GM23338 (cell line): ENCODE results near the gene DST. TPM values are rescaled to one million over a fixed set of nuclear protein-coding genes. Genes with fewer than 3 reads are reported as not detected.
A peak's percentile ranks its signal among the peaks of the same experiment; 100 is the strongest.

Experiments used
- ATAC-seq: fragments of 200-7000 bp; cut with Tn5 transposase; 3 replicates; pipeline ENCODE4 v1.9.1; 2020
- DNase-seq: peaks from one replicate; pipeline ENCODE4 v3.0.0-alpha.2; 2015; ENCODE audit warnings: low spot score
- H2AFZ ChIP-seq: fragments of 200-600 bp; sonication (generic); 2 replicates; pipeline ENCODE4 v1.8.0; 2016; ENCODE audit warnings: antibody characterized with exemption, mild to moderate bottlenecking, moderate library complexity
- H3F3A ChIP-seq: fragments of 200-600 bp; sonication (generic); replicated peaks from 2 replicates; pipeline ENCODE4 v1.8.0; 2017; ENCODE audit warnings: antibody characterized with exemption, mixed run types, low read depth
- H3K27ac ChIP-seq: fragments of 200-600 bp; sonication (generic); 2 replicates; pipeline ENCODE4 v1.6.1; 2016; ENCODE audit warnings: low read depth
- H3K27me3 ChIP-seq: fragments of 200-600 bp; sonication (generic); 2 replicates; pipeline ENCODE4 v1.8.0; 2016; ENCODE audit warnings: mild to moderate bottlenecking, mixed run types, moderate library complexity; ENCODE audit not compliant: insufficient read depth
- H3K36me3 ChIP-seq: fragments of 200-600 bp; sonication (generic); 2 replicates; pipeline ENCODE4 v1.8.0; 2016; ENCODE audit warnings: mild to moderate bottlenecking; ENCODE audit not compliant: insufficient read depth
- H3K4me1 ChIP-seq: fragments of 200-600 bp; sonication (generic); 2 replicates; pipeline ENCODE4 v1.8.0; 2016; ENCODE audit warnings: mild to moderate bottlenecking, moderate library complexity; ENCODE audit not compliant: insufficient read depth
- H3K4me2 ChIP-seq: fragments of 200-600 bp; sonication (generic); 2 replicates; pipeline ENCODE4 v1.7.1; 2017; ENCODE audit warnings: mixed run types
- H3K4me3 ChIP-seq: fragments of 200-600 bp; sonication (generic); 2 replicates; pipeline ENCODE4 v1.6.1; 2016; ENCODE audit warnings: mixed run types
- H3K79me2 ChIP-seq: fragments of 200-600 bp; sonication (generic); replicated peaks from 2 replicates; pipeline ENCODE4 v1.8.0; 2017; ENCODE audit warnings: mild to moderate bottlenecking; ENCODE audit not compliant: insufficient read depth
- H3K9me2 ChIP-seq: fragments of 200-600 bp; sonication (generic); 2 replicates; pipeline ENCODE4 v1.8.0; 2017; ENCODE audit not compliant: insufficient read depth
- H4K20me1 ChIP-seq: fragments of 200-600 bp; sonication (generic); replicated peaks from 2 replicates; pipeline ENCODE4 v1.8.0; 2017; ENCODE audit warnings: mild to moderate bottlenecking; ENCODE audit not compliant: insufficient read depth
- H3K27ac Mint-ChIP-seq: 2 replicates; pipeline ENCODE4 v1.8.0; 2020; ENCODE audit warnings: inconsistent platforms, mild to moderate bottlenecking, moderate library complexity, mixed read lengths
- H3K27me3 Mint-ChIP-seq: 3 replicates; pipeline ENCODE4 v1.8.0; 2022; ENCODE audit warnings: low read depth, mild to moderate bottlenecking, moderate library complexity, mixed read lengths, inconsistent platforms; ENCODE audit not compliant: insufficient read depth, poor library complexity
- H3K36me3 Mint-ChIP-seq: 3 replicates; pipeline ENCODE4 v1.8.0; 2021; ENCODE audit warnings: low read depth, mild to moderate bottlenecking, inconsistent platforms, moderate library complexity, mixed read lengths
- H3K4me1 Mint-ChIP-seq: 3 replicates; pipeline ENCODE4 v1.8.0; 2020; ENCODE audit warnings: mild to moderate bottlenecking, inconsistent platforms, mixed read lengths
- H3K4me3 Mint-ChIP-seq: 3 replicates; pipeline ENCODE4 v1.8.0; 2021; ENCODE audit warnings: moderate library complexity, mild to moderate bottlenecking, inconsistent platforms, mixed read lengths
- H3K9me3 Mint-ChIP-seq: 3 replicates; pipeline ENCODE4 v1.8.0; 2020; ENCODE audit warnings: moderate library complexity, mild to moderate bottlenecking, inconsistent platforms, mixed read lengths
- EZH2 ChIP-seq: fragments of 200-600 bp; sonication (generic); IDR thresholded peaks from one replicate; pipeline ENCODE4 v1.8.0; 2017; ENCODE audit warnings: antibody characterized with exemption, mild to moderate bottlenecking, low read depth; ENCODE audit not compliant: unreplicated experiment
- EZH2phosphoT487 ChIP-seq: fragments of 200-600 bp; sonication (generic); IDR thresholded peaks from one replicate; pipeline ENCODE4 v1.8.1; 2018; ENCODE audit warnings: antibody characterized with exemption; ENCODE audit not compliant: unreplicated experiment
- JUNB ChIP-seq: IDR thresholded peaks from one replicate; pipeline ENCODE4 v1.6.1; 2016; ENCODE audit warnings: antibody characterized with exemption; ENCODE audit not compliant: unreplicated experiment
- NANOG ChIP-seq: IDR thresholded peaks from 2 replicates; pipeline ENCODE4 v1.6.1; 2016; ENCODE audit warnings: antibody characterized with exemption, borderline replicate concordance
- POLR2AphosphoS5 ChIP-seq: IDR thresholded peaks from 2 replicates; pipeline ENCODE4 v1.6.1; 2016; ENCODE audit warnings: antibody characterized with exemption, low read depth
- STAT1 ChIP-seq: IDR thresholded peaks from one replicate; pipeline ENCODE4 v1.6.1; 2016; ENCODE audit warnings: antibody characterized with exemption; ENCODE audit not compliant: unreplicated experiment
- ZNF114 ChIP-seq: fragments of 250-450 bp; sonication (Bioruptor Pico); IDR thresholded peaks from 2 replicates; pipeline ENCODE4 v1.5.0; 2020; ENCODE audit warnings: mild to moderate bottlenecking, moderate library complexity
- ZNF331 ChIP-seq: fragments of 250-450 bp; sonication (Bioruptor Pico); IDR thresholded peaks from 2 replicates; pipeline ENCODE4 v1.5.0; 2020; ENCODE audit warnings: low read depth, mild to moderate bottlenecking, moderate library complexity
- polyA plus RNA-seq: library from polyadenylated mRNA; unstranded; fragments of >200 nt; fragmentation: Nextera tagmentation; extraction: Ambion mirVana; gene quantifications from 2 replicates; pipeline ENCODE4 v1.2.1, GENCODE V29; 2016
- total RNA-seq: library from RNA; depleted of rRNA; stranded (reverse); fragments of >200 nt; shearing (Covaris generic); gene quantifications from 2 replicates; pipeline ENCODE4 v1.2.3, GENCODE V29; 2014
- TF ChIP-seq, protein P1 (sequence below): IDR thresholded peaks from one replicate; pipeline ENCODE4 v1.6.1; 2018; ENCODE audit warnings: antibody characterized with exemption; ENCODE audit not compliant: unreplicated experiment
- TF ChIP-seq, protein P2 (sequence below), 2 experiments: fragments of 200-600 bp in 1 of 2; sonication (generic) in 1 of 2; conservative IDR thresholded peaks; 2 replicates each; pipeline versions ENCODE4 v1.5.1 to v1.6.1; 2016 to 2017; ENCODE audit warnings: antibody characterized with exemption in 2 of 2, low read depth in 2 of 2, mild to moderate bottlenecking in 2 of 2, moderate library complexity in 1 of 2
- TF ChIP-seq, protein P3 (sequence below): fragments of 250-450 bp; sonication (Bioruptor Pico); IDR thresholded peaks from 2 replicates; pipeline ENCODE4 v1.5.0; 2020; ENCODE audit warnings: mild to moderate bottlenecking, moderate library complexity

Gene DST
- total and polyA plus RNA-seq, 2 experiments from 2014 or later, result 88.7 to 188 TPM

DNA sequence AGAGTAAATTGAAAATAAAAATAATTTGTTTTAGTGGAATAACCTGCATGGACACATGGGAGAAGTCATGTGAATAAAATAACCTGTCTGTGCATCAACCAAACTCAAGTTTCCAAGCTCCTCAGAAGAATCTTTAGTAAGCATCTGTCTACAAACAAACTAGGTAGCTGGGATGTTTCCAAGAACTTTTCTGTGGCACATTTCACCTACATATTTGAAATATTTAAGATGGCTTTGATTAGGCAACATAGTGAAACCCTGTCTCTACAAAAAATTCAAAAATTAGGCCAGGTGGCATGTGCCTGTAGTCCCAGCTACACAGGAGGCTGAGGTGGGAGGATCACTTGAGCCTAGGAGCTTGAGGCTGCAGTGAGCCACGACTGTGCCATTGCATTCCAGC lies 168.2 kb downstream of the DST start:
- DNase-seq, result no peak
- no peak overlapping the region for H3K4me3 Mint-ChIP-seq
- H2AFZ ChIP-seq, result no peak overlapping the region
- peaks cover 6% of the 10 kb centered on the region; the same call in 2 of the 3 replicates for H3K4me1 Mint-ChIP-seq
- no peaks in the 10 kb centered on the region for H3K79me2 ChIP-seq
- no peaks in the 10 kb centered on the region for H4K20me1 ChIP-seq
- no peaks in the 10 kb centered on the region for H3K27me3 ChIP-seq
- H3K4me3 ChIP-seq, result no peak overlapping the region
- peaks cover 2% of the 10 kb centered on the region; the same call in 1 of the 3 replicates for H3K9me3 Mint-ChIP-seq
- H3K27me3 Mint-ChIP-seq, result peaks cover 2% of the 10 kb centered on the region
- H3K36me3 Mint-ChIP-seq, result peaks cover 48% of the 10 kb centered on the region
- H3K9me2 ChIP-seq, result no peaks in the 10 kb centered on the region
- H3K27ac Mint-ChIP-seq, result no peak overlapping the region
- peaks cover 13% of the 10 kb centered on the region; the same call in 1 of the 2 replicates for H3K36me3 ChIP-seq
- no peaks in the 10 kb centered on the region for H3K4me1 ChIP-seq
- TF ChIP-seq JUNB, result no peak
- no peak for TF ChIP-seq ZNF114
- no peak for TF ChIP-seq EZH2phosphoT487
- TF ChIP-seq, protein P1, sequence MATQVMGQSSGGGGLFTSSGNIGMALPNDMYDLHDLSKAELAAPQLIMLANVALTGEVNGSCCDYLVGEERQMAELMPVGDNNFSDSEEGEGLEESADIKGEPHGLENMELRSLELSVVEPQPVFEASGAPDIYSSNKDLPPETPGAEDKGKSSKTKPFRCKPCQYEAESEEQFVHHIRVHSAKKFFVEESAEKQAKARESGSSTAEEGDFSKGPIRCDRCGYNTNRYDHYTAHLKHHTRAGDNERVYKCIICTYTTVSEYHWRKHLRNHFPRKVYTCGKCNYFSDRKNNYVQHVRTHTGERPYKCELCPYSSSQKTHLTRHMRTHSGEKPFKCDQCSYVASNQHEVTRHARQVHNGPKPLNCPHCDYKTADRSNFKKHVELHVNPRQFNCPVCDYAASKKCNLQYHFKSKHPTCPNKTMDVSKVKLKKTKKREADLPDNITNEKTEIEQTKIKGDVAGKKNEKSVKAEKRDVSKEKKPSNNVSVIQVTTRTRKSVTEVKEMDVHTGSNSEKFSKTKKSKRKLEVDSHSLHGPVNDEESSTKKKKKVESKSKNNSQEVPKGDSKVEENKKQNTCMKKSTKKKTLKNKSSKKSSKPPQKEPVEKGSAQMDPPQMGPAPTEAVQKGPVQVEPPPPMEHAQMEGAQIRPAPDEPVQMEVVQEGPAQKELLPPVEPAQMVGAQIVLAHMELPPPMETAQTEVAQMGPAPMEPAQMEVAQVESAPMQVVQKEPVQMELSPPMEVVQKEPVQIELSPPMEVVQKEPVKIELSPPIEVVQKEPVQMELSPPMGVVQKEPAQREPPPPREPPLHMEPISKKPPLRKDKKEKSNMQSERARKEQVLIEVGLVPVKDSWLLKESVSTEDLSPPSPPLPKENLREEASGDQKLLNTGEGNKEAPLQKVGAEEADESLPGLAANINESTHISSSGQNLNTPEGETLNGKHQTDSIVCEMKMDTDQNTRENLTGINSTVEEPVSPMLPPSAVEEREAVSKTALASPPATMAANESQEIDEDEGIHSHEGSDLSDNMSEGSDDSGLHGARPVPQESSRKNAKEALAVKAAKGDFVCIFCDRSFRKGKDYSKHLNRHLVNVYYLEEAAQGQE, result no peak
- no peak for TF ChIP-seq EZH2
- no peak overlapping the region for H3K4me2 ChIP-seq
- H3F3A ChIP-seq, result no peaks in the 10 kb centered on the region
- H3K27ac ChIP-seq, result no peak overlapping the region
- ATAC-seq, result no peak

DNA sequence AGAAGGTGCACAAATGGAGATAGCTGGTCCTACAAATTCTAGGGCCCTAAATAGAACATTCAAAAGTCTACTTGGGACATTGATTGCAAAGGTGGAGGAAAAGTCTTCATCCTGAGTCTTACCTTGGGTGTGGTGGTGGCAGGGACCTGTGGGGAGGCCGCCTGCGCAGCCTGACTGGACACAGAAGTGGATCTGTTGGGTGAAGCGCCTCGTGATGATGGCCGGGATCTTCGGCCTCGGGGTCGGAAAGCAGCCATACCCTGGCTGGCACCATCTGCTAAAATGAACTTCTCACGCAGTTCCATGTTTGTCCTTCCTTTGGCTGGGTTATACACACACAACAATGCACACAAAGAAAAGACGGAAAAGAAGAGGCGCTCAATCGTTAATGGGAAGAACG lies 179.2 kb downstream of the DST start:
- no peak overlapping the region for H3K4me3 ChIP-seq
- no peak overlapping the region for H3K4me2 ChIP-seq
- no peaks in the 10 kb centered on the region for H4K20me1 ChIP-seq
- 0 out of 2 replicates have a peak overlapping the region, but pooled peaks have one; percentile 62 for H3K27ac Mint-ChIP-seq
- H2AFZ ChIP-seq, result no peak overlapping the region
- no peak overlapping the region for H3K4me3 Mint-ChIP-seq
- no peak for DNase-seq
- no peaks in the 10 kb centered on the region for H3K9me3 Mint-ChIP-seq
- H3F3A ChIP-seq, result no peaks in the 10 kb centered on the region
- ATAC-seq, result no peak
- H3K27me3 ChIP-seq, result no peaks in the 10 kb centered on the region
- H3K27ac ChIP-seq, result no peak overlapping the region
- no peaks in the 10 kb centered on the region for H3K9me2 ChIP-seq
- peaks cover 17% of the 10 kb centered on the region for H3K36me3 ChIP-seq
- peaks cover 39% of the 10 kb centered on the region for H3K36me3 Mint-ChIP-seq
- H3K79me2 ChIP-seq, result no peaks in the 10 kb centered on the region
- no peaks in the 10 kb centered on the region for H3K4me1 ChIP-seq
- H3K4me1 Mint-ChIP-seq, result peaks cover 5% of the 10 kb centered on the region; the same call in 1 of the 3 replicates
- no peaks in the 10 kb centered on the region for H3K27me3 Mint-ChIP-seq
- no peak for TF ChIP-seq EZH2
- no peak for TF ChIP-seq ZNF331
- no peak for TF ChIP-seq EZH2phosphoT487
- TF ChIP-seq, protein P2, sequence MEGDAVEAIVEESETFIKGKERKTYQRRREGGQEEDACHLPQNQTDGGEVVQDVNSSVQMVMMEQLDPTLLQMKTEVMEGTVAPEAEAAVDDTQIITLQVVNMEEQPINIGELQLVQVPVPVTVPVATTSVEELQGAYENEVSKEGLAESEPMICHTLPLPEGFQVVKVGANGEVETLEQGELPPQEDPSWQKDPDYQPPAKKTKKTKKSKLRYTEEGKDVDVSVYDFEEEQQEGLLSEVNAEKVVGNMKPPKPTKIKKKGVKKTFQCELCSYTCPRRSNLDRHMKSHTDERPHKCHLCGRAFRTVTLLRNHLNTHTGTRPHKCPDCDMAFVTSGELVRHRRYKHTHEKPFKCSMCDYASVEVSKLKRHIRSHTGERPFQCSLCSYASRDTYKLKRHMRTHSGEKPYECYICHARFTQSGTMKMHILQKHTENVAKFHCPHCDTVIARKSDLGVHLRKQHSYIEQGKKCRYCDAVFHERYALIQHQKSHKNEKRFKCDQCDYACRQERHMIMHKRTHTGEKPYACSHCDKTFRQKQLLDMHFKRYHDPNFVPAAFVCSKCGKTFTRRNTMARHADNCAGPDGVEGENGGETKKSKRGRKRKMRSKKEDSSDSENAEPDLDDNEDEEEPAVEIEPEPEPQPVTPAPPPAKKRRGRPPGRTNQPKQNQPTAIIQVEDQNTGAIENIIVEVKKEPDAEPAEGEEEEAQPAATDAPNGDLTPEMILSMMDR (conservative IDR thresholded peaks at IDR 0.05; ENCODE audit: low read depth in 2 of 2), result no peak
- TF ChIP-seq STAT1, result no peak
- TF ChIP-seq, protein P3, sequence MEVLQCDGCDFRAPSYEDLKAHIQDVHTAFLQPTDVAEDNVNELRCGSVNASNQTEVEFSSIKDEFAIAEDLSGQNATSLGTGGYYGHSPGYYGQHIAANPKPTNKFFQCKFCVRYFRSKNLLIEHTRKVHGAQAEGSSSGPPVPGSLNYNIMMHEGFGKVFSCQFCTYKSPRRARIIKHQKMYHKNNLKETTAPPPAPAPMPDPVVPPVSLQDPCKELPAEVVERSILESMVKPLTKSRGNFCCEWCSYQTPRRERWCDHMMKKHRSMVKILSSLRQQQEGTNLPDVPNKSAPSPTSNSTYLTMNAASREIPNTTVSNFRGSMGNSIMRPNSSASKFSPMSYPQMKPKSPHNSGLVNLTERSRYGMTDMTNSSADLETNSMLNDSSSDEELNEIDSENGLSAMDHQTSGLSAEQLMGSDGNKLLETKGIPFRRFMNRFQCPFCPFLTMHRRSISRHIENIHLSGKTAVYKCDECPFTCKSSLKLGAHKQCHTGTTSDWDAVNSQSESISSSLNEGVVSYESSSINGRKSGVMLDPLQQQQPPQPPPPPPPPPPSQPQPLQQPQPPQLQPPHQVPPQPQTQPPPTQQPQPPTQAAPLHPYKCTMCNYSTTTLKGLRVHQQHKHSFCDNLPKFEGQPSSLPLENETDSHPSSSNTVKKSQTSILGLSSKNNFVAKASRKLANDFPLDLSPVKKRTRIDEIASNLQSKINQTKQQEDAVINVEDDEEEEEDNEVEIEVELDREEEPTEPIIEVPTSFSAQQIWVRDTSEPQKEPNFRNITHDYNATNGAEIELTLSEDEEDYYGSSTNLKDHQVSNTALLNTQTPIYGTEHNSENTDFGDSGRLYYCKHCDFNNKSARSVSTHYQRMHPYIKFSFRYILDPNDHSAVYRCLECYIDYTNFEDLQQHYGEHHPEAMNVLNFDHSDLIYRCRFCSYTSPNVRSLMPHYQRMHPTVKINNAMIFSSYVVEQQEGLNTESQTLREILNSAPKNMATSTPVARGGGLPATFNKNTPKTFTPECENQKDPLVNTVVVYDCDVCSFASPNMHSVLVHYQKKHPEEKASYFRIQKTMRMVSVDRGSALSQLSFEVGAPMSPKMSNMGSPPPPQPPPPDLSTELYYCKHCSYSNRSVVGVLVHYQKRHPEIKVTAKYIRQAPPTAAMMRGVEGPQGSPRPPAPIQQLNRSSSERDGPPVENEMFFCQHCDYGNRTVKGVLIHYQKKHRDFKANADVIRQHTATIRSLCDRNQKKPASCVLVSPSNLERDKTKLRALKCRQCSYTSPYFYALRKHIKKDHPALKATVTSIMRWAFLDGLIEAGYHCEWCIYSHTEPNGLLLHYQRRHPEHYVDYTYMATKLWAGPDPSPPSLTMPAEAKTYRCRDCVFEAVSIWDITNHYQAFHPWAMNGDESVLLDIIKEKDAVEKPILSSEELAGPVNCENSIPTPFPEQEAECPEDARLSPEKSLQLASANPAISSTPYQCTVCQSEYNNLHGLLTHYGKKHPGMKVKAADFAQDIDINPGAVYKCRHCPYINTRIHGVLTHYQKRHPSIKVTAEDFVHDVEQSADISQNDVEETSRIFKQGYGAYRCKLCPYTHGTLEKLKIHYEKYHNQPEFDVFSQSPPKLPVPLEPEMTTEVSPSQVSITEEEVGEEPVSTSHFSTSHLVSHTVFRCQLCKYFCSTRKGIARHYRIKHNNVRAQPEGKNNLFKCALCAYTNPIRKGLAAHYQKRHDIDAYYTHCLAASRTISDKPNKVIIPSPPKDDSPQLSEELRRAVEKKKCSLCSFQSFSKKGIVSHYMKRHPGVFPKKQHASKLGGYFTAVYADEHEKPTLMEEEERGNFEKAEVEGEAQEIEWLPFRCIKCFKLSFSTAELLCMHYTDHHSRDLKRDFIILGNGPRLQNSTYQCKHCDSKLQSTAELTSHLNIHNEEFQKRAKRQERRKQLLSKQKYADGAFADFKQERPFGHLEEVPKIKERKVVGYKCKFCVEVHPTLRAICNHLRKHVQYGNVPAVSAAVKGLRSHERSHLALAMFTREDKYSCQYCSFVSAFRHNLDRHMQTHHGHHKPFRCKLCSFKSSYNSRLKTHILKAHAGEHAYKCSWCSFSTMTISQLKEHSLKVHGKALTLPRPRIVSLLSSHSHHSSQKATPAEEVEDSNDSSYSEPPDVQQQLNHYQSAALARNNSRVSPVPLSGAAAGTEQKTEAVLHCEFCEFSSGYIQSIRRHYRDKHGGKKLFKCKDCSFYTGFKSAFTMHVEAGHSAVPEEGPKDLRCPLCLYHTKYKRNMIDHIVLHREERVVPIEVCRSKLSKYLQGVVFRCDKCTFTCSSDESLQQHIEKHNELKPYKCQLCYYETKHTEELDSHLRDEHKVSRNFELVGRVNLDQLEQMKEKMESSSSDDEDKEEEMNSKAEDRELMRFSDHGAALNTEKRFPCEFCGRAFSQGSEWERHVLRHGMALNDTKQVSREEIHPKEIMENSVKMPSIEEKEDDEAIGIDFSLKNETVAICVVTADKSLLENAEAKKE (CRISPR knock-in tag), result no peak
- TF ChIP-seq NANOG, result no peak
- no peak for TF ChIP-seq ZNF114
- TF ChIP-seq POLR2AphosphoS5, result no peak
